Measurements from ENCODE around the gene KRTAP13-1. TPM values are rescaled to one million over a fixed set of nuclear protein-coding genes. Genes with fewer than 3 reads are reported as not detected.

The KRTAP13-1 gene
- total RNA-seq: not detected in 2 replicates

GRCh38 chr21:30395731-30396130, at the start of gene KRTAP13-1:
KRTAP13-1 (plus strand) TSS chr21:30396031; CDS start chr21:30396087, 56 bp downstream.

GRCh38 chr21:30348506-30348905, 47.3 kb upstream of the KRTAP13-1 start, which contains the start of gene KRTAP23-1:
KRTAP23-1 (minus strand) TSS chr21:30348606; CDS start chr21:30348606, 0 bp downstream.

GRCh38 chr21:30372139-30372770, 23.6 kb upstream of the KRTAP13-1 start, which contains the start of gene KRTAP13-2:
KRTAP13-2 (minus strand) TSS chr21:30372271; CDS start chr21:30372213, 58 bp downstream.

GRCh38 chr21:30425826-30426225, 30.0 kb downstream of the KRTAP13-1 start, which contains the start of gene KRTAP13-3:
KRTAP13-3 (minus strand) TSS chr21:30425926; CDS start chr21:30425912, 14 bp downstream.

GRCh38 chr21:30430170-30430655, 34.4 kb downstream of the KRTAP13-1 start, which contains the start of gene KRTAP13-4:
KRTAP13-4 (plus strand) TSS chr21:30430220; CDS start chr21:30430276, 56 bp downstream.

GRCh38 chr21:30439975-30440374, 44.1 kb downstream of the KRTAP13-1 start, which contains the start of gene KRTAP15-1:
KRTAP15-1 (plus strand) TSS chr21:30440275; CDS start chr21:30440328, 53 bp downstream.

Small RNA genes within 50 kb of the gene (small RNA-seq; reads per million reads assigned to genes)
- gene KRTAP23-1: not detected
- not detected for gene MIR4327

Other genes starting within 250 kb of the KRTAP13-1 start
- gene CLDN17, start 229.2 kb upstream of the KRTAP13-1 start, total RNA-seq: not detected in 2 replicates
- not detected in 2 replicates for gene CLDN8, start 179.9 kb upstream of the KRTAP13-1 start, total RNA-seq
- not detected in 2 replicates for gene KRTAP24-1, start 113.1 kb upstream of the KRTAP13-1 start, total RNA-seq
- not detected in 2 replicates for gene KRTAP25-1, start 106.5 kb upstream of the KRTAP13-1 start, total RNA-seq
- gene KRTAP26-1, start 75.7 kb upstream of the KRTAP13-1 start, total RNA-seq: not detected in 2 replicates
- not detected in 2 replicates for gene KRTAP27-1, start 58.3 kb upstream of the KRTAP13-1 start, total RNA-seq
- gene KRTAP23-1, start 47.4 kb upstream of the KRTAP13-1 start, total RNA-seq: not detected in 2 replicates
- gene KRTAP13-2, start 23.8 kb upstream of the KRTAP13-1 start, total RNA-seq: not detected in 2 replicates
- not detected in 2 replicates for gene KRTAP13-3, start 29.9 kb downstream of the KRTAP13-1 start, total RNA-seq
- gene KRTAP13-4, start 34.2 kb downstream of the KRTAP13-1 start, total RNA-seq: not detected in 2 replicates
- gene KRTAP15-1, start 44.2 kb downstream of the KRTAP13-1 start, total RNA-seq: not detected in 2 replicates
- gene KRTAP19-1, start 84.3 kb downstream of the KRTAP13-1 start, total RNA-seq: not detected in 2 replicates
- not detected in 2 replicates for gene KRTAP19-2, start 91.4 kb downstream of the KRTAP13-1 start, total RNA-seq
- gene KRTAP19-3, start 96.0 kb downstream of the KRTAP13-1 start, total RNA-seq: not detected in 2 replicates
- not detected in 2 replicates for gene KRTAP19-4, start 101.1 kb downstream of the KRTAP13-1 start, total RNA-seq
- gene KRTAP19-5, start 106.1 kb downstream of the KRTAP13-1 start, total RNA-seq: not detected in 2 replicates
- not detected in 2 replicates for gene KRTAP19-6, start 145.8 kb downstream of the KRTAP13-1 start, total RNA-seq
- not detected in 2 replicates for gene KRTAP19-7, start 165.3 kb downstream of the KRTAP13-1 start, total RNA-seq
- gene KRTAP22-2, start 194.4 kb downstream of the KRTAP13-1 start, total RNA-seq: not detected in 2 replicates
- not detected in 2 replicates for gene KRTAP6-3, start 196.4 kb downstream of the KRTAP13-1 start, total RNA-seq
- gene KRTAP6-2, start 202.9 kb downstream of the KRTAP13-1 start, total RNA-seq: not detected in 2 replicates
- gene KRTAP22-1, start 205.1 kb downstream of the KRTAP13-1 start, total RNA-seq: not detected in 2 replicates
- not detected in 2 replicates for gene KRTAP6-1, start 217.9 kb downstream of the KRTAP13-1 start, total RNA-seq
- not detected in 2 replicates for gene KRTAP20-1, start 220.4 kb downstream of the KRTAP13-1 start, total RNA-seq
- gene KRTAP20-4, start 224.6 kb downstream of the KRTAP13-1 start, total RNA-seq: not detected in 2 replicates
- gene KRTAP20-2, start 239.2 kb downstream of the KRTAP13-1 start, total RNA-seq: not detected in 2 replicates
- not detected in 2 replicates for gene KRTAP20-3, start 246.8 kb downstream of the KRTAP13-1 start, total RNA-seq